HS-27A (cell line): ENCODE data around the gene JARID2.
"Not testable (repeated sequence)": the region's sequence is repeated elsewhere in the genome, so short reads cannot be mapped to it uniquely, and the experiment has no call there.

Source experiments
- DNase-seq: peaks from one replicate; pipeline ENCODE4 v3.0.0-alpha.2; 2012; ENCODE audit warnings: low read depth, missing footprints

JARID2 gene

GRCh38 chr6:15401120-15401519, 155.3 kb downstream of the JARID2 start:
- DNase-seq, result no peak

DNA sequence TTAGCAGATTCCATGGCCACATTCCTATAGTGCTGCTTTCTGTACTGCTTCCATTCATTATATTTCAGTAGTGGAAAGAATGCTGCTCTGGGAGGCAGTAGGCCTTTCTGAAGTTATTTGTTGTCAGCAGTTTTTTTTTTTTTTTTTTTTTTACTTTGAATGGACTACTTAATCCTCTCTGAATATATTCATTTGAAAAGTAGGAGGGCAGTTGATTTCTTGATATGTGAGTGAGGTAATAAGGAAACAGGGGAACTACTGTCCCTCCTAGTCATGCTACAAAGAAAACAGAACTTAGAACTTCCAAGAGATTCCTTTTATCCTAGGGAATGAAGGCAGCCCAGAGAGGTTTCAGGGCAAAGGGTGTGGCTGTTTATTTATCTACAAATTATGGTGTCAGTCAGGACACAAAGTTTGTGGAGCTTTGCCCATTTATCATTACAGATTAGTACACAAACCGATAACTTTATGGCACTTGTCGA, 155.9 kb downstream of the JARID2 start:
- no peak for DNase-seq

GRCh38 chr6:15402406-15403045, 156.7 kb downstream of the JARID2 start:
- DNase-seq, result no peak

DNA sequence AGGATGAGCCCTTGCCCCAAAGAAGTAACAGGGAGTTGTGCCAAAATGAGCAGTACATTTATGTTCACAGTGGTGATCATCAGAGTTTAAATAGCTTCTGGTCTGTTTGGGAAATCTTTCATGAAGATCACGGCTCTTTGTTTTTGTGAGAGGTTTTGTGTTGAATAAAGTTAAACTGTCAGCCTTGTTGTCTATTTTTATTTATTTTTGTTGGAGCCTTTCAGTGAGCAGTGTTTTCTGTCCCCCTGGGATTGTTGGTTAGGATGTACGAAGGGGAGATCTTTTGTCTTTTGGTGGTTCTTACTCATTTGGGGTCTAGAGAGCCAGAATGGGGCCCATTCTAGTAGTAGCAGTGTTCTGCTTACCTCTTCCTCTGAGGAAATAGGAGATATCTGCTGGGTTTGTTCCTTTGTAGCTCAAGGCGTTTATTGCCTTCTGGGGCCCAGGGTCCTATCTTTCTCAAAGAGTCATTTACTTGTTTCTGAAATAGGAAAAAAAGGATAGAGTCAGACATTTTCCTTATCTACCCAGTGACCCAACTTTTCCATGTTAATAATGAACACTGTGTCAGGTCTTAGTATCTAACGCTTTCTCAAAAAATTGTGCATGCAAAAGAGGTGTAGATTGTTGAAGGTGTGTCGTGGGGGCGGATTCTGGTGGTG, 157.4 kb downstream of the JARID2 start:
- no peak for DNase-seq

DNA sequence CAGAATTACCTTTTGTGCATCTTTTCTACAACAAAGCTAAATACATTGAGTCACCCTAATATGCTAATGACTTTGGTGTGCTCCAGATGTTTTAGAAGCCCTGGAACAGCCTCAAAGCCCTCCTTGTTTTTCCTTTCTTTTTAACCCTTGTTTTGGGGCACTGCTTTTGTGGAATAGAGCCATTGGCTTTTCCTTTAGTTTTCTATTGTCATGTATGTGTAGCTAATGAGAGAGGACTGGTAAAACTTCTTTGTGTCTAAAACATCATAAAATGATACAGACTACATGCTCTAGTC, 158.8 kb downstream of the JARID2 start:
- DNase-seq, result no peak

- DNase-seq, result no peak
Observed at GRCh38 chr6:15405129-15406068, 159.5 kb downstream of the JARID2 start.

GRCh38 chr6:15406452-15406851, 160.6 kb downstream of the JARID2 start:
- no peak for DNase-seq

DNA sequence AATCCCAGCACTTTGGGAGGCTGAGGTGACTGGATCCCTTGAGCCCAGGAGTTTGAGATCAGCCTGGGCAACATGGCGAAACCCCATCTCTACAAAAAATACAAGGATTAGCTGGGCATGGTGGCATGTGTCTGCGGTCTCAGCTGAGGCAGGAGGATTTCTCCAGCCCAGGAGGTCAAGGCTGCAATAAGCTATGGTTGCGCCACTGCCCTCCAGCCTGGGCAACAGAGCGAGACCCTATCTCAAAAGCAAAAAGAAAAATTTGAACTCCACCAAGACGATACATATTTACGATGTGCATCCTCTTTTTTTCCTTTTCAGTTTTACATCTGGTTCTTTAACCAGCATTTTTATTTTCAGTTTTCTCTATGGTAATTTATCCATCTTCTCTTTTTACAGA, 162.1 kb downstream of the JARID2 start:
- no peak for DNase-seq

- DNase-seq, result no peak
Observed at GRCh38 chr6:15408758-15409157, 162.9 kb downstream of the JARID2 start.

GRCh38 chr6:15409301-15410125, 163.6 kb downstream of the JARID2 start:
- DNase-seq, result no peak

GRCh38 chr6:15410126-15410391, 164.2 kb downstream of the JARID2 start:
- DNase-seq, result no peak

DNA sequence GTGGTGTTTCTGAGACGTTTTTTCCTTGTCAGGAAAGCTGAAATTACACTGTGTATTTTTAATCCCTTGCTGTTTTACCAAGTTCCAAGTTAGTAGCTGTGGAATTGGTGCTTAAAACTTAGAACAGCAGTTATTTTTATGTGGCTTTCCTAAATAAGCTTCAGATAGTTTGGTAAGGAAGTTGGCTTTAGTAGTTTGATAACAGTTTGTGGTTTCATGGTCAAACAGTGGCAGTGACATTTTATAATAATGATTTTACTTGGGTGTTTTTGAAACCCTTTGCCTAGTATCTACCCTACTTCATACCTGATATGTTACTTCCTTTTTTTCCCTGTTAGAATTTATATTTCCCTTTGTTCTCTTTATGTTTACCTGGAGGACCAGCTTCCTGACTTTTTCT, 164.9 kb downstream of the JARID2 start:
- DNase-seq, result no peak

DNA sequence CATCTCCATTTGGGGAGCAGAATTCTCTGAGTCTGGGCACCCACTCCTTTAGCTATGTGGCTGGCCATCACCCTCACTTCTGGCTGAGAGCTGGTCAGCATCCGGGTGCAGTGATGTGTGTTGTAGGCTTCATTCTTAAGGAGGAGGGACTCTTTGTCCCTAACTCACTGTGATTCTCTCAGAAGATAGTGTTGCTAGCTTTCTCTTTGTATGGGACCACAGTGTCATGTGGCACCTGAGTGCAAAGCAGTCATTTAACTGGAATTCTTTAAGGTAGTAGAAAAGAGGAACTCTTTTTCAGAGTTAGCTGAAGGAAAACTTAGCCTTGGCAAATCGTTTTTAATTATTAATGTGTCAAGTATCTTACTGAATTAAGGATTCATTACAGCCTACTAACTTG, 165.9 kb downstream of the JARID2 start:
- DNase-seq, result no peak

DNA sequence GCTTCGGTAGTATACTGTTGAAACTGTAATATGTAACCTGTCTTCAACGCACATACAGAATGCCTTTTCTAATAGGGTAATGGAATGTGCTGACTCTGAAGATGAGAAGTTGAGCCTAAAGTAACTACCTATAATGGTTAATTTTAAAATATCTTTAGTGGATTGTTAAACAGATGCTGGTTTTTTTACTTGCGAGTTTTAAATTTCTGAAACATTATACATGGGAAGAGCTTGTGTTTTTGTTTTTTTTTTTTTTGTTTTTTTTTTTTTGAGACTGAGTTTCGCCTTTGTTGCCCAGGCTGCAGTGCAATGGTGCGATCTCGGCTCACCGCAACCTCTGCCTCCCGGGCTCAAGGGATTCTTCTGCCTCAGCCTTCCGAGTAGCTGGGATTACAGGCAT, 166.9 kb downstream of the JARID2 start:
- DNase-seq, result no peak

DNA sequence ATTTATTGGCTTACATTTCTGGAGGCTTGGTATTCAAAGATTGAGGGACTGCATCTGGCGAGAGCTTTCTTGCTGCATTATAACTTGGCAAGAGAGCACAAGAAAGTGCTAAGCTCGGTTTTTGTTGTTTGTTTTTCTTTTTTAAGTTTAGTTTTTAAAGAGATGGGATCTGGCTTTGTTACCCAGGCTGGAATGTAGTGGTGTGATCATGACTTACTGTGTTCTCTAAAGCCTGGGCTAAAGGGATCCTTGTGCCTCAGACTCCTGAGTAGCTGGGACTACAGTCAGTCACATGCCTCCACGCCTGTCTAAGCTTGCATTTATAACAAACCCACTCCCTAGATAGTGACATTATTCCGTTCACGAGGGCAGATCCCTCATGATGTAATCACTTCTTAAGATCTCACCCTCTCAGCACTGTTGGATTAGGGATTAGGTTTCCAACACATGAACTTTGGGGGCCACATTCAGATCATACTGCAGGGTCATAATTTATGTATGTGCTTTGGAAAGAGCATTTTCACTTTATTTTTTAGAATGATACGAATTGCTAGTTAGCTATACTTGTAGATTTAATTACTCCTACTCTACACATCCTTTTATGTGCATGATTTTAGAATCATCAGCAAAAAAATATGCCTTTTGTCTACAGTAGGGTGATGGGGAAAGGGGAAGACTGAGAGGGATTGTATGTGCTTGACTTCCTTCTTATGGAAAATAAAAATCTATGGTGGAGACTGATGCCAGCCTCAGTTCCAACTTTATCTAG, 167.8 kb downstream of the JARID2 start:
- no peak for DNase-seq

DNA sequence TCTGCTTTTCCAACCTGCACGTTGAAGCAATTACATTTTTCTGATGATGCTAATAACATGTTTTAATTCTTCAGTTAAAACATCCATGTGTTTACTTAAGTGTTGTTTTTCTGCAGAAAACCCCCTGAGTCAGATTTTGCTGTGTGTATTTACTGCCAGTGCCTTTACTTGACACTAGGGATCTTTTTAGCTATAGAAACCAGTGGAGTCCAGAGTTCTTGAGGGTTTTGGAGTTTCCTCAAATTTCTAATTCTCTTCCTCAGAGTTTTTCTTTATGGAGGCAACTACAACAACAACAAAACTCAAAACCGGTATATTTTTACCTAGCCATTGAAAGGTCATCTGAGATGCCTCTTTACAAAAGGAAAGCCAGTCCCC, 168.4 kb downstream of the JARID2 start:
- DNase-seq, result no peak

- not testable (repeated sequence) for DNase-seq
Observed at GRCh38 chr6:15415622-15416021, 169.8 kb downstream of the JARID2 start.

GRCh38 chr6:15416932-15417509, 171.2 kb downstream of the JARID2 start:
- no peak for DNase-seq

DNA sequence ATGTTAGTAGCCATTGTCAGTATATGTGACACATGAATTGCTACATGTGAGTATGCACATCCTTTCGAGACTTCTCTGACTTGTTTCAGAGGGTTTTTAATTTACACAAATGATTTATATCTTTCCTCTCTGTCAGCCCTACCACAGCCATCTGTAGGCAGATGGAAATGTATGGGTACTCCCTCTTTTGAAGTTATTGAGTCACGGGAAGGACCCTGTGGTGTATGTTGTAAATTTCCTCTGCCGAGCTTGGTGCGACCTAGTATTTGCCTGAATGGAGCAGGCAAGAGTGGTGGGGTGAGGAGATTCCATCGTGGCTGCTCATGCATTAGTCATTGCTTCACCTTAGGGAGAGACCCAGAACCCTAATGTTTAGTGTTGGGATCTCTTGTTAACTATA, 171.9 kb downstream of the JARID2 start:
- DNase-seq, result no peak

- DNase-seq, result no peak
Observed at GRCh38 chr6:15419493-15419892, 173.6 kb downstream of the JARID2 start.

DNA sequence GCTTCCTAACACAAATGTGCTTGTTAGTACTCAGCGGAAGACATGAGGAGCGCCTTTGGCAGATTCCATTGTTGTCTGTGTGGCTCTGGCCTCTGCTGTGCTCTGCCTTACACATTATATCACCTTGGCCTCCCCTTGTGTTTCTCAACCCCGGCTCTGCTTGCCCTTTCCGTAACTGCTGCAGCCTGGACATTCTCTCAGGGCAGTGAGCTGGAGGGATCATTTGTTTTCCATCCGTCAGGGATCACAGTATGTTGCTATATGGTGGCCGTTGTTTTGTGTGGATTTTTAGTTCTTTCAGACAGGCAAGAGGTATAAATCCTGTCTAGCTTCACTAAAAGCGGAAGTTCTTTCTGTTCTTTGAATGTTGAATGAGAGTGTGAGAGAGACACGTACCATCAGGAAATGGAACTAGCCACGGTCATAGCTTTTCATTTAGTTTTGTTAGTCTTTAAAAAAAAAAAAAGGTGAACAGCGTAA, 175.1 kb downstream of the JARID2 start:
- DNase-seq, result no peak
